Lower lobe of right lung (tissue), 2 donors: ENCODE results near the gene LXN. TPM values are rescaled to one million over a fixed set of nuclear protein-coding genes. Genes with fewer than 3 reads are reported as not detected.

Experiments used
- ATAC-seq, 2 donors: fragments of 200-7000 bp; cut with Tn5 transposase; one replicate each; pipeline ENCODE4 v1.9.1; 2020 to 2022; ENCODE audit warnings: mild to moderate bottlenecking in 2 of 2, moderate library complexity in 2 of 2
- DNase-seq: peaks from one replicate; pipeline ENCODE4 v3.0.0-alpha.2; 2020
- H3K27ac ChIP-seq: fragments of 200-600 bp; one replicate; pipeline ENCODE4 v1.8.0; 2022
- H3K27me3 ChIP-seq: fragments of 200-600 bp; one replicate; pipeline ENCODE4 v1.8.0; 2022; ENCODE audit warnings: low read depth
- H3K36me3 ChIP-seq: fragments of 200-600 bp; one replicate; pipeline ENCODE4 v1.8.0; 2022; ENCODE audit warnings: mild to moderate bottlenecking
- H3K4me1 ChIP-seq: fragments of 200-600 bp; one replicate; pipeline ENCODE4 v1.8.0; 2022
- H3K4me3 ChIP-seq: fragments of 200-600 bp; one replicate; pipeline ENCODE4 v1.8.0; 2022; ENCODE audit warnings: mild to moderate bottlenecking
- H3K9me3 ChIP-seq: fragments of 200-600 bp; one replicate; pipeline ENCODE4 v1.8.0; 2022
- intact Hi-C: fragments of 100-400 bp; cut with DNase I; formaldehyde crosslinking; loops from one replicate; pipeline ENCODE4 v1.11.0; 2022
- total RNA-seq: library from RNA; stranded (reverse); fragmentation: NEBNext Ultra II Directional; extraction: Animal tissue kit (Norgen Biotek cat#: 25700); gene quantifications from one replicate; pipeline ENCODE4 v1.2.1, GENCODE V29; 2021
- TF ChIP-seq, protein P1 (sequence below): fragments of 200-600 bp; IDR thresholded peaks from one replicate; pipeline ENCODE4 v1.8.0; 2022; ENCODE audit warnings: antibody characterized with exemption, mild to moderate bottlenecking
- donor health status: DM: no; HTN: yes; CAD: no; lungs with severe emphysema.

LXN gene
- total RNA-seq, 1 donor from 2014 or later = 18.8 TPM

DNA sequence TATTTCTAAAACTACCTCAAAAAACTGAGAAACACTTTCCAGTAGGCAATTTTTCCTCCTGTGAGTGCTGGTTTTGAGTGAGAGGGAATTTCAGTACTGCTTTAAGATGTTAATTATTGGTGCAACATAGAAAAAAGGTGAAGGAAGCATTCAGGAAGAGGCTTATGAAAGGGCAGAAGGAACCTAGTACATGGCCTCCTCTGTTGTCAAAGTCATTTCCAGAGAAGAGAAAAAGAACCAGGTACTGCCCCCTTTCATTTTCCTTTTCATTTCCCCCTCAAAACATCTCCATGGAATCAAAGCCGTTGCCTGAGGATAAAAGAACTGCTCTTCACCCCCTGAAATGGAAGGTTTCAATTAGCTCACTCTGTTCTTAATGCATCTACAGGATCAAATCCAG, 40.0 kb upstream of the LXN start:
- H3K27ac ChIP-seq = peak overlapping the region; percentile 37

DNA sequence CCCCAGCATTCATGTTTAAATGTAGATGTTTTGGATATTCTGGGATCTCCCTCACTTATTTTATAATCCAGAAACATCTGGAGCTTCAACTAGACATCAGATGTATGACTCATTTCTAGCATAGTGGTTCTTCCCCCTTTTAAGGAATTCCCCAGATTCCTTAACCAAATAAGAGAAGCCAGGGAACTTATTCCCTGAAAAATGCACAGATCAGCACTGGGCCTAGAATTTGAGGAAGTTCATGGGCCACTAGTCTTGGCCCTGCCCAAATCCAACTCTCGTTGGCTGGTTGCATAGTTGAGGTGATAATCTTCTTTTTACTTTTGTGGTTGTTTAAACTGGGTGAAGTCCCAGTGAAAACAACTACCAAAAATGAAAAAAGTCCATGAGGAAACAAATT, 39.4 kb upstream of the LXN start:
- Histone ChIP-seq H3K4me3 (no peak overlapping the region), H3K9me3 (no peaks in the 10 kb centered on the region), H3K36me3 (peaks cover 35% of the 10 kb centered on the region), H3K4me1 (peaks cover 36% of the 10 kb centered on the region), H3K27me3 (no peaks in the 10 kb centered on the region), H3K27ac (peak overlapping the region; percentile 37)
- ATAC-seq (peak in 1 of 2 donors; percentile 51), DNase-seq (no peak)
- TF ChIP-seq, protein P1, sequence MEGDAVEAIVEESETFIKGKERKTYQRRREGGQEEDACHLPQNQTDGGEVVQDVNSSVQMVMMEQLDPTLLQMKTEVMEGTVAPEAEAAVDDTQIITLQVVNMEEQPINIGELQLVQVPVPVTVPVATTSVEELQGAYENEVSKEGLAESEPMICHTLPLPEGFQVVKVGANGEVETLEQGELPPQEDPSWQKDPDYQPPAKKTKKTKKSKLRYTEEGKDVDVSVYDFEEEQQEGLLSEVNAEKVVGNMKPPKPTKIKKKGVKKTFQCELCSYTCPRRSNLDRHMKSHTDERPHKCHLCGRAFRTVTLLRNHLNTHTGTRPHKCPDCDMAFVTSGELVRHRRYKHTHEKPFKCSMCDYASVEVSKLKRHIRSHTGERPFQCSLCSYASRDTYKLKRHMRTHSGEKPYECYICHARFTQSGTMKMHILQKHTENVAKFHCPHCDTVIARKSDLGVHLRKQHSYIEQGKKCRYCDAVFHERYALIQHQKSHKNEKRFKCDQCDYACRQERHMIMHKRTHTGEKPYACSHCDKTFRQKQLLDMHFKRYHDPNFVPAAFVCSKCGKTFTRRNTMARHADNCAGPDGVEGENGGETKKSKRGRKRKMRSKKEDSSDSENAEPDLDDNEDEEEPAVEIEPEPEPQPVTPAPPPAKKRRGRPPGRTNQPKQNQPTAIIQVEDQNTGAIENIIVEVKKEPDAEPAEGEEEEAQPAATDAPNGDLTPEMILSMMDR = no peak
- intact Hi-C loops = no loop called here

More for the DNA sequence above, 40.0 kb upstream of the LXN start:
- no peak for DNase-seq
- TF ChIP-seq, protein P1 = no peak
- Histone ChIP-seq H3K4me1 (peaks cover 36% of the 10 kb centered on the region), H3K4me3 (no peak overlapping the region), H3K9me3 (no peaks in the 10 kb centered on the region), H3K27me3 (no peaks in the 10 kb centered on the region), H3K36me3 (peaks cover 29% of the 10 kb centered on the region)
- intact Hi-C loops = no loop called here
- ATAC-seq = no peak

DNA sequence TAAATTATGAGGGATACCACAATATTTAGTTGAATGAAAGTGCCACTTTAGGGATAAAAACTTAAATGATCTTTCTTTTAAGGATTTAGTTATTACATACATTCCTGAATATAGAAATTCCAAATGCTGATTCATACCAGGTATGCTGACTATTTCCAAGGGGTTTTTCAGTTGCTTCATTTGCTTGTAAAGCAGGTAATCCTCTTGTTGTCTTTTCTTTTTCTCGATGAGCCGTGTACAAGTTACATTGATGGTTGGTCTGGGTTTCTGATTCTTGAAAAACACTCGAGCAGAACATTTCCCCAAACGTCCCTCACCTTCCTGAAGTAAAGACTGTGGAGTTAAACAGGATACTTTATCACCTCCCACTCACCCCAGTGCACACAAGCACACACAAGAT, 38.2 kb upstream of the LXN start:
- intact Hi-C loops = no loop called here
- no peak overlapping the region for H3K4me3 ChIP-seq
- TF ChIP-seq, protein P1 = no peak
- no peak for ATAC-seq
- H3K4me1 ChIP-seq = peaks cover 36% of the 10 kb centered on the region
- no peaks in the 10 kb centered on the region for H3K9me3 ChIP-seq
- no peak overlapping the region for H3K27ac ChIP-seq
- no peaks in the 10 kb centered on the region for H3K27me3 ChIP-seq
- H3K36me3 ChIP-seq = peaks cover 46% of the 10 kb centered on the region
- DNase-seq = no peak

DNA sequence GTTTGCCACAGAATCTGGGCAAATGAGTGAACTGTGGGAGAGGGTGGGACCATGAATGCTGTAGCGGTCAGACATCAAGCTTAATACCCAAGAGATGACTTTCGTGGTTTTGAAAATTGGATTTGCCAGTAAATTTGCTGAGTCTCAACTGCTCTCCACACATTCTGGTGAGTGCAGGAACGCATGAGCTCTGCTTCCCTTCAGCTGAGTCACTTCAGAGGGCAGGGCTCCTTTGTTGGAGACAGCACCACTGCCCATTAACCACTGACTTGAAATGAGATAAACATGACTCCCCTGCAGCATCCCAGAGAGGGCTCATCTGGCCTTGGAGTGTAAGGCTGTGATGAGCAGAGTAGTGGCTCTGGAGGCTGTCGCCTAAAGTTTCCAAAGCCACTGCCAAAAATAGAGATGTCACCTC, 37.2 kb upstream of the LXN start:
- no peak for ATAC-seq
- intact Hi-C loops = no loop called here
- TF ChIP-seq, protein P1 = no peak
- H3K36me3 ChIP-seq = peaks cover 49% of the 10 kb centered on the region
- H3K4me3 ChIP-seq = no peak overlapping the region
- no peak for DNase-seq
- no peak overlapping the region for H3K27ac ChIP-seq
- H3K4me1 ChIP-seq = peaks cover 36% of the 10 kb centered on the region
- no peaks in the 10 kb centered on the region for H3K9me3 ChIP-seq
- no peaks in the 10 kb centered on the region for H3K27me3 ChIP-seq

DNA sequence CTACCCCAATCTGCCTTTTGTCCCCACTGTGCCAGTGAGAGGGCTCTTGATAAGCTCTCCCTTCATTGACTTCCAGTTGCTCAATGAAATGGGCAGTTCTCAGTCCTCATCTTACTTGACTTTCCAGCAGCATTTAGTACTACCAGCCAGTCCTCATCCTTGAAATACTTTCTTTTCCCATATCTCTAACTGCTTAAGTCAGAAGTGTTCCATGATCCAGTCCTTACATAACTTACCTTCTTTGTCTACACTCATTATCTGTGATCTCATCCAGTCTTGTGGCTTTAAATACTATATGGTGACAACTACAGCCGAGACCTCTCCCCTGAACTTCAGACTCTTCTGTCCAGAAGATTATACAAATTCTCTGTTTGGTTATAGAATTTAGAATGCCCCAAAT, 31.1 kb upstream of the LXN start:
- Histone ChIP-seq H3K27ac (no peak overlapping the region), H3K4me1 (peaks cover 13% of the 10 kb centered on the region), H3K27me3 (no peaks in the 10 kb centered on the region), H3K9me3 (no peaks in the 10 kb centered on the region), H3K4me3 (no peak overlapping the region), H3K36me3 (peaks cover 41% of the 10 kb centered on the region)
- ATAC-seq (no peak), DNase-seq (no peak)
- TF ChIP-seq, protein P1 = no peak
- intact Hi-C loops = no loop called here
